GM06990 (cell line): ENCODE measurements around the gene HYAL3.
"Not testable (repeated sequence)": the region's sequence is repeated elsewhere in the genome, so short reads cannot be mapped to it uniquely, and the experiment has no call there.

Experiments used
- DNase-seq: peaks from one replicate; pipeline ENCODE4 v3.0.0-alpha.2; 2011; ENCODE audit not compliant: insufficient read length; ENCODE audit errors: extremely low read depth
- H3K27me3 ChIP-seq: replicated peaks from 2 replicates; pipeline ENCODE4 v1.6.0; 2011; ENCODE audit warnings: low read length; ENCODE audit not compliant: control insufficient read depth, insufficient read depth
- H3K36me3 ChIP-seq: 2 replicates; pipeline ENCODE4 v1.5.1; 2011; ENCODE audit warnings: low read length; ENCODE audit not compliant: control insufficient read depth, insufficient read depth
- H3K4me3 ChIP-seq: replicated peaks from 2 replicates; pipeline ENCODE4 v1.5.1; 2011; ENCODE audit warnings: low read depth, mild to moderate bottlenecking, control low read depth, low read length
- CTCF ChIP-seq: IDR thresholded peaks from 2 replicates; pipeline ENCODE4 v1.5.1; 2011; ENCODE audit warnings: low read length, control low read depth, mild to moderate bottlenecking, inconsistent platforms; ENCODE audit not compliant: insufficient read depth, poor library complexity, severe bottlenecking

The HYAL3 gene

GRCh38 chr3:50249457-50249856 lies 49.7 kb downstream of the HYAL3 start:
- Histone ChIP-seq H3K4me3 (no peak overlapping the region), H3K27me3 (no peaks in the 10 kb centered on the region), H3K36me3 (peaks cover 40% of the 10 kb centered on the region)
- DNase-seq = no peak
- no peak for TF ChIP-seq CTCF

- no peaks in the 10 kb centered on the region for H3K27me3 ChIP-seq
- H3K4me3 ChIP-seq = no peak overlapping the region
- TF ChIP-seq CTCF = no peak
- DNase-seq = no peak
- H3K36me3 ChIP-seq = peaks cover 36% of the 10 kb centered on the region
Observed at GRCh38 chr3:50248387-50248786, 50.8 kb downstream of the HYAL3 start.

- no peaks in the 10 kb centered on the region for H3K27me3 ChIP-seq
- peak overlapping the region; percentile 60 for H3K4me3 ChIP-seq
- H3K36me3 ChIP-seq = peaks cover 29% of the 10 kb centered on the region
- TF ChIP-seq CTCF = no peak
- no peak for DNase-seq
Observed at GRCh38 chr3:50246517-50246954, 52.7 kb downstream of the HYAL3 start.

- peak; percentile 98 for TF ChIP-seq CTCF
- DNase-seq = peak; percentile 86
- Histone ChIP-seq H3K27me3 (no peaks in the 10 kb centered on the region), H3K4me3 (peak overlapping the region; percentile 60), H3K36me3 (peaks cover 26% of the 10 kb centered on the region)
Observed at GRCh38 chr3:50245831-50246516, 53.2 kb downstream of the HYAL3 start.

- peaks cover 24% of the 10 kb centered on the region for H3K36me3 ChIP-seq
- peak overlapping the region; percentile 60 for H3K4me3 ChIP-seq
- TF ChIP-seq CTCF = no peak
- no peak for DNase-seq
- no peaks in the 10 kb centered on the region for H3K27me3 ChIP-seq
Observed at GRCh38 chr3:50245251-50245745, 53.9 kb downstream of the HYAL3 start.

GRCh38 chr3:50244813-50245212 lies 54.4 kb downstream of the HYAL3 start:
- DNase-seq, H3K27me3 ChIP-seq, H3K4me3 ChIP-seq: not testable (repeated sequence)
- H3K36me3 ChIP-seq = peaks cover 22% of the 10 kb centered on the region
